Endothelial cell of umbilical vein (primary cell): ENCODE results near the gene WDPCP. TPM values are rescaled to one million over a fixed set of nuclear protein-coding genes. Genes with fewer than 3 reads are reported as not detected.

Source experiments
- BruUV-seq: library from RNA; stranded (reverse); fragments of 400-500 nt; replicated peaks from 2 replicates; lab custom pipeline; 2021; lab: Mats Ljungman, UMichigan
- CTCF ChIA-PET: fragments of 300-600, 350-600 bp; sonication (Branson Sonifier 250); formaldehyde crosslinking; loops from one replicate; lab custom pipeline; 2021; ENCODE audit warnings: antibody characterized with exemption, inconsistent platforms; lab: Charles Lee
- POLR2A ChIA-PET: fragments of 300-600, 350-600 bp; sonication (Branson Sonifier 250); formaldehyde crosslinking; loops from one replicate; lab custom pipeline; 2021; ENCODE audit warnings: antibody characterized with exemption, inconsistent platforms; lab: Charles Lee
- DNase-seq: peaks from one replicate; pipeline ENCODE4 v3.0.0-alpha.2; 2011; ENCODE audit warnings: low read depth, low spot score
- FAIRE-seq: peaks from 2 replicates; lab custom pipeline; 2011; peaks lifted over from hg19 to GRCh38; lab: Jason Lieb, UNC
- H2AFZ ChIP-seq: 2 replicates; pipeline ENCODE4 v1.6.0; 2012; ENCODE audit warnings: low read depth, low read length, control low read depth, inconsistent platforms
- H3K27ac ChIP-seq: 2 replicates; pipeline ENCODE4 v1.5.1; 2011; ENCODE audit warnings: low read depth, mild to moderate bottlenecking, control low read depth, low read length, moderate library complexity; ENCODE audit not compliant: insufficient read depth
- H3K27me3 ChIP-seq, 2 experiments: 2 replicates each; pipeline versions ENCODE4 v1.6.0 to v1.6.1; 2011; ENCODE audit warnings: low read length in 2 of 2, mixed read lengths in 1 of 2; ENCODE audit not compliant: control insufficient read depth in 2 of 2, insufficient read depth in 2 of 2
- H3K36me3 ChIP-seq, 2 experiments: 2 replicates in 1 of 2; 3 replicates in 1 of 2; pipeline ENCODE4 v1.5.1; 2011; ENCODE audit warnings: low read length in 2 of 2, mild to moderate bottlenecking in 1 of 2, moderate library complexity in 1 of 2; ENCODE audit not compliant: control insufficient read depth in 2 of 2, insufficient read depth in 2 of 2; ENCODE audit errors: extremely low read depth in 1 of 2
- H3K4me1 ChIP-seq: 3 replicates; pipeline ENCODE4 v1.5.1; 2011; ENCODE audit warnings: mild to moderate bottlenecking, low read length; ENCODE audit not compliant: control insufficient read depth, insufficient read depth; ENCODE audit errors: extremely low read depth
- H3K4me2 ChIP-seq: 2 replicates; pipeline ENCODE4 v1.6.1; 2011; ENCODE audit warnings: low read length, control low read depth, mixed read lengths; ENCODE audit not compliant: insufficient read depth
- H3K4me3 ChIP-seq, 3 experiments: fragments of 200-600 bp in 1 of 3; sonication (generic), shearing (Covaris generic) in 1 of 3; replicated peaks in 1 of 3; 2 replicates each; pipeline ENCODE4 v1.5.1; 2011 to 2016; ENCODE audit warnings: control low read depth in 3 of 3, low read length in 3 of 3, mild to moderate bottlenecking in 2 of 3, inconsistent platforms in 1 of 3, low read depth in 1 of 3, moderate library complexity in 1 of 3; ENCODE audit not compliant: insufficient read depth in 1 of 3
- H3K79me2 ChIP-seq: 2 replicates; pipeline ENCODE4 v1.6.0; 2012; ENCODE audit warnings: low read length, inconsistent platforms; ENCODE audit not compliant: control insufficient read depth, insufficient read depth
- H3K9ac ChIP-seq: replicated peaks from 2 replicates; pipeline ENCODE3; 2011; ENCODE audit warnings: low read length, control low read depth; ENCODE audit not compliant: insufficient read depth; ENCODE audit errors: extremely low read depth
- H3K9me1 ChIP-seq: replicated peaks from 3 replicates; pipeline ENCODE4 v1.6.0; 2011; ENCODE audit warnings: mild to moderate bottlenecking, low read length; ENCODE audit not compliant: control insufficient read depth, insufficient read depth; ENCODE audit errors: extremely low read depth
- H3K9me3 ChIP-seq: replicated peaks from 2 replicates; pipeline ENCODE4 v1.5.1; 2012; ENCODE audit warnings: low read length, inconsistent platforms; ENCODE audit not compliant: control insufficient read depth, insufficient read depth
- H4K20me1 ChIP-seq: replicated peaks from 2 replicates; pipeline ENCODE3; 2011; ENCODE audit warnings: mild to moderate bottlenecking, low read length; ENCODE audit not compliant: control insufficient read depth, insufficient read depth; ENCODE audit errors: extremely low read depth
- CTCF ChIP-seq, 2 donors: IDR thresholded peaks; 1 replicate in 1 of 2; 2 replicates in 1 of 2; pipeline ENCODE4 v1.5.1; 2011; ENCODE audit warnings: low read length in 2 of 2, mild to moderate bottlenecking in 2 of 2, moderate library complexity in 2 of 2, control low read depth in 1 of 2, inconsistent platforms in 1 of 2, low read depth in 1 of 2; ENCODE audit not compliant: insufficient read depth in 1 of 2; ENCODE audit errors: extremely low read depth in 1 of 2
- EZH2 ChIP-seq: IDR thresholded peaks from 2 replicates; pipeline ENCODE4 v1.6.1; 2012; ENCODE audit warnings: borderline replicate concordance, low read depth, mild to moderate bottlenecking, moderate library complexity, low read length, inconsistent platforms; ENCODE audit not compliant: severe bottlenecking
- FOS ChIP-seq: IDR thresholded peaks from 2 replicates; pipeline ENCODE4 v1.6.1; 2011; ENCODE audit warnings: mild to moderate bottlenecking, low read length, moderate library complexity, borderline replicate concordance; ENCODE audit not compliant: insufficient read depth
- GATA2 ChIP-seq: IDR thresholded peaks from 2 replicates; pipeline ENCODE4 v1.7.0; 2011; ENCODE audit warnings: low read depth, mild to moderate bottlenecking, moderate library complexity, mixed read lengths, low read length; ENCODE audit not compliant: insufficient read length, insufficient read depth
- JUN ChIP-seq: IDR thresholded peaks from 2 replicates; pipeline ENCODE4 v1.6.1; 2011; ENCODE audit warnings: borderline replicate concordance, low read depth; ENCODE audit not compliant: insufficient read length, insufficient read depth
- MAX ChIP-seq: IDR thresholded peaks from 2 replicates; pipeline ENCODE4 v1.6.1; 2011; ENCODE audit not compliant: insufficient read depth, insufficient read length
- MYC ChIP-seq: IDR thresholded peaks from one replicate; pipeline ENCODE4 v1.6.1; 2011; ENCODE audit warnings: mild to moderate bottlenecking, low read depth, low read length
- POLR2A ChIP-seq: IDR thresholded peaks from 2 replicates; pipeline ENCODE4 v1.6.1; 2012; ENCODE audit warnings: low read depth, mild to moderate bottlenecking, control low read depth, low read length
- POLR2AphosphoS5 ChIP-seq: IDR thresholded peaks from 2 replicates; pipeline ENCODE4 v1.6.1; 2012; ENCODE audit warnings: low read depth, mild to moderate bottlenecking, control low read depth, low read length, moderate library complexity; ENCODE audit not compliant: insufficient read depth
- dilution Hi-C: fragments of 300-500 bp; cut with MboI; formaldehyde crosslinking; loops from one replicate; pipeline ENCODE4 v1.15.0; 2019; ENCODE audit warnings: low sequenced_read_pairs; ENCODE audit not compliant: extremely low pct_ligation_motif_present
- intact Hi-C: fragments of 100-400 bp; cut with micrococcal nuclease; formaldehyde crosslinking; loops from one replicate; pipeline ENCODE4 v1.10.0; 2022
- polyA plus RNA-seq, 4 experiments: library from polyadenylated mRNA; depleted of rRNA in 3 of 4; stranded (reverse) in 3 of 4; unstranded in 1 of 4; fragments of >200 nt; gene quantifications; 2 replicates each; pipeline versions ENCODE4 v1.2.1 to v1.2.3, GENCODE V29; 2011 to 2012; ENCODE audit warnings: missing spikeins in 1 of 4
- total RNA-seq: library from RNA; stranded (reverse); gene quantifications from 2 replicates; pipeline ENCODE4 v1.2.3, GENCODE V29; 2021

Gene WDPCP
- total and polyA plus RNA-seq, 2 donors (not counting 3 experiments of a cell fraction or from before 2014, with no cell fraction given) = 4.0 to 8.8 TPM

DNA sequence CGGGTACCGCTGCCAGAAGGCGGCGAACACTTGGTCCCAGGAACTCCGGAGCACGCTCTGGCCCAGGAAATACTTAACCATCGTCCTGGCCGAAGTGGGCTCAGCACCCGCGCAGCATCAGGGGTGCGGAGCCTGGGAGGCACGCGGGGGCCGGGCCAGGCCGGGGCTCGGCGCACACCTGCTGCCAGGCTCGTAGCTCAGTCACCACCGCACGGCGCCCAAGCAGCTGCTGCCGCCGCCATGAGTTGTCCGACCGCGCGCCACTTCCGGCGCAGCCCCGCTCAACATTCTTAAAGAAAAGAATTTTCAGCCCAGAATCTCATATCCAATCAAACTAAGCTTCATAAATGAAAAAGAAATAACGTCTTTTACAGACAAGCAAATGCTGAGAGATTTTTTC lies 34.5 kb upstream of the WDPCP start:
- no peaks in the 10 kb centered on the region for H3K79me2 ChIP-seq
- H3K9me1 ChIP-seq = no peaks in the 10 kb centered on the region
- H3K27ac ChIP-seq = no peak overlapping the region
- H3K4me2 ChIP-seq = no peak overlapping the region
- intact Hi-C loops (no loop called here), dilution Hi-C loops (no loop called here)
- no peak for DNase-seq
- BruUV-seq = no TSS peak
- TF ChIP-seq GATA2 (no peak), POLR2A (no peak), EZH2 (no peak), FOS (no peak), POLR2AphosphoS5 (no peak), MYC (no peak), JUN (no peak), CTCF (IDR thresholded peaks at IDR 0.05; ENCODE audit: extremely low read depth in 1 of 2, insufficient read depth in 1 of 2, low read depth in 1 of 2, low read length in 2 of 2) (no peak), MAX (no peak)
- no peak overlapping the region for H3K9ac ChIP-seq
- H3K9me3 ChIP-seq = no peaks in the 10 kb centered on the region
- no peaks in the 10 kb centered on the region for H4K20me1 ChIP-seq
- H3K27me3 ChIP-seq = peaks cover 3 to 5% of the 10 kb centered on the region in 2 experiments
- no peak overlapping the region for H2AFZ ChIP-seq
- no peaks in the 10 kb centered on the region for H3K36me3 ChIP-seq
- ChIA-PET CTCF (interaction anchor here (0.6 kb wide), 1 partner anchor 239 kb away, joined by 3 read pairs; no protein-coding TSS in a partner anchor), POLR2A (no interaction called here)
- H3K4me1 ChIP-seq = no peaks in the 10 kb centered on the region
- no peak overlapping the region for H3K4me3 ChIP-seq
- FAIRE-seq = no peak
